ENCODE data around the gene PGS1. TPM values are rescaled to one million over a fixed set of nuclear protein-coding genes. Genes with fewer than 3 reads are reported as not detected.

The PGS1 gene
- total and polyA plus RNA-seq, 7 experiments from 2014 or later: 36.1 to 84.3 (median 77.3) TPM

DNA sequence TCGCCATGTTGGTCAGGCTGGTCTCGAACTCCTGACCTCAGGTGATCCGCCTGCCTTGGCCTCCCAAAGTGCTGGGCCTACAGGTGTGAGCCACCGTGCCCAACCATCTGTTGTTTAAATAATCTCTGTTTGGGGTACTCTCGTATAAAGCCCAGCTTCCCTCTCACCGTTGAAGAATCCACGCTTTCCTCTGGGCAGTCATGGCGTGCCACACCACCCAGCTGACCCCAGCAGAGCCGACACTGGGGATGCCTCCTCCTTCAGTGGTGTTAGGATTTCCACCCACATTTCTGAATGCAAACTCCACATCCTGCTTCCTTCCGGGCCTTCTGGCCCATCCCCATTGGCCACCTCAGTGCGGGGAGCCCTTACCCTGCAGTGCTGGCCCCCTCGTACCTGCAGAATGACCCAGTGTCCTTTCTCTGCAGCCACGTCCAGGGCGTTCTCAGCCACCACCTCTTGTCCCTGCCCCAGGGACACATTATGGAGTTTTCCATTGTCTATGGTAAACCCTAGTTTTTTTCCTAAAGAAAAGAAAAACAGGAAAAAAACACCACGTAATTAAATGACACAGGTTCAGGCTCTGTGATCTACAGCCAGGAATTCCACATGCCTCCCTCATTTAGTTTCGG lies 60.4 kb downstream of the PGS1 start:
- DNase-seq (no peak), ATAC-seq (no peak)
- H3K4me3 ChIP-seq (ENCODE audit: low read length): no peak overlapping the region
- Mint-ChIP-seq H3K9me3 (peaks cover 0 to 2% (median 0%) of the 10 kb centered on the region in 11 donors), H3K36me3 (peaks cover 0 to 2% (median 0%) of the 10 kb centered on the region in 5 donors), H3K4me3 (peak overlapping the region in 2 of 10 donors; percentile 9 to 14), H3K27me3 (no peaks in the 10 kb centered on the region), H3K27ac (peak overlapping the region in 7 of 9 donors; percentile 28 to 84 (median 59)), H3K4me1 (peaks cover 0 to 9% (median 4%) of the 10 kb centered on the region in 7 donors)
- H3K27ac ChIP-seq (ENCODE audit: low read depth, low read length): no peak overlapping the region
- ChIA-PET POLR2A (no interaction called here), CTCF (no interaction called here)
- intact Hi-C loops (cut with micrococcal nuclease): no loop called here
- no peaks in the 10 kb centered on the region for H3K27me3 ChIP-seq (ENCODE audit: control insufficient read depth in 2 of 2, insufficient read depth in 2 of 2, low read length in 2 of 2)
- H3K4me1 ChIP-seq (ENCODE audit: control insufficient read depth in 2 of 2, insufficient read depth in 2 of 2, low read length in 2 of 2): no peaks in the 10 kb centered on the region
- no peaks in the 10 kb centered on the region for H3K9me3 ChIP-seq (ENCODE audit: control insufficient read depth in 2 of 3, low read length in 3 of 3)
- no peaks in the 10 kb centered on the region for H3K36me3 ChIP-seq (ENCODE audit: control insufficient read depth in 2 of 3, insufficient read depth in 3 of 3, low read length in 3 of 3)

DNA sequence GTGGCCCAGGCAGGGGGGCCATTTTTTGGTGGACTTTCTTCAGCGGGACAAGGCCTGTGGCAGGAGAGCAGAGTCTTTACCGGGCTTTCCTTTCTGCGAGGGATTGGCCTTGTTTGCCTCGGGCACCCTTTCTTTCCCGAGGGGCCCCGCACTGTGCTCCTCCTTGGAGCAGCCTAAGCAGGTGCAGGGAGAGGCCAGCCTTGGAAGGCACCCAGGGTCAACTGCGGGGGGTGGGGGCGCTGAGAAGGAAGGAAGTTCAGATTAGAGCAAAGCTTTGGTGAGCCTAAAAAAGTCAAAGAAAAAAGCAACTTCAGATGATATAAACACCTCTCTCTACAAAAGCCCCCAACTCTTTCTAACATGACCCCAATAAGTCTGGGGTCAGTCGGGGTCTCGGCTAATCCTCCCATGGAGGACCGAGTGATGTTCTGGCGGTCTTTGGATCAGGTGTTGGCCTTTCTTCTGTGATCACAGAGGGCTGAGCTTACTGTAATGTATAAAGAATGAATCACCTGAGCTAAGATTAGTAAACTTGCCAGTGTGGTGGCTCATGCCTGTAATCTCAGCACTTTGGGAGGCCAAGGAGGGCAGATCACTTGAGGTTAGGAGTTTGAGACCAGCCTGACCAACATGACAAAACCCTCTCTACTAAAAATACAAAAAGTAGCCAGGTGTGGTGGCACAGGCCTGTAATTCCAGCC lies 63.0 kb downstream of the PGS1 start:
- no peak for ATAC-seq
- H3K4me1 ChIP-seq (ENCODE audit: control insufficient read depth in 2 of 2, insufficient read depth in 2 of 2, low read length in 2 of 2): no peaks in the 10 kb centered on the region
- peaks cover 0 to 2% (median 0%) of the 10 kb centered on the region in 11 donors for H3K9me3 Mint-ChIP-seq

DNA sequence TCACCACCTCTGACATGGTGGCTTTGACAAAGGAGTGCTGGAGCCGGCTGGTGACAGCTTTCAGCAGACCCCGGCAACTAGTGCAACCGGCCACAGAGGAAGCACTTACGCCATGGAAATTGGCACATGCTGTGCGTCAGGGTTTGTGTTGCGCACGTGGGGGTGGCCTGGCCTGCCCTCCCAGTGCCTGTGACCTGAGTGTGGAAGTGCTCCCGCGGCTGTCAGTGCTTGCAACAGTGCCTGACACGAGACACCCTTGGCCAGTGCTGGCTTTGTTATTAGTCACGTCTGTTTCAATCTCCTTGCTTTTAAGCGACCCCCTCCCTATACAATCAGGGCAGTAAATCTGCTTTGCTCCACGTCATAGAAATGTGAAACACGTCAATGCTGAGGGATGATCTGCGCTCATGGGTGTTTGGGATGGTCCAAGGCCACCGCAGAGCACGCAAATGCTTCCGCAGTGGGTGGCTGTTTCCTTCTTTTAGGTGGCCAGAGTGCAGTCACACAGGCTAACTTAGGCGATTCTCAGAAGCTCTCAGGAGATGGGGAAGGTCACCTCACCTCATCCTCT lies 64.3 kb downstream of the PGS1 start:
- Mint-ChIP-seq H3K9me3 (peaks cover 0 to 2% (median 0%) of the 10 kb centered on the region in 11 donors), H3K27me3 (peaks cover 0 to 3% (median 0%) of the 10 kb centered on the region in 5 donors), H3K4me1 (peaks cover 0 to 5% (median 0%) of the 10 kb centered on the region in 7 donors), H3K27ac (no peak overlapping the region), H3K36me3 (peaks cover 0 to 2% (median 0%) of the 10 kb centered on the region in 5 donors), H3K4me3 (no peak overlapping the region)
- ATAC-seq: peak; percentile 89
- intact Hi-C loops (cut with micrococcal nuclease): no loop called here
- H3K27ac ChIP-seq (ENCODE audit: low read depth, low read length): no peak overlapping the region
- no peak for DNase-seq
- ChIA-PET CTCF (no interaction called here), POLR2A (no interaction called here)
- no peaks in the 10 kb centered on the region for H3K9me3 ChIP-seq (ENCODE audit: control insufficient read depth in 2 of 3, low read length in 3 of 3)
- H3K27me3 ChIP-seq (ENCODE audit: control insufficient read depth in 2 of 2, insufficient read depth in 2 of 2, low read length in 2 of 2): no peaks in the 10 kb centered on the region
- no peaks in the 10 kb centered on the region for H3K4me1 ChIP-seq (ENCODE audit: control insufficient read depth in 2 of 2, insufficient read depth in 2 of 2, low read length in 2 of 2)
- no peak overlapping the region for H3K4me3 ChIP-seq (ENCODE audit: low read length)
- H3K36me3 ChIP-seq (ENCODE audit: control insufficient read depth in 2 of 3, insufficient read depth in 3 of 3, low read length in 3 of 3): no peaks in the 10 kb centered on the region

More for the DNA sequence above, 63.0 kb downstream of the PGS1 start:
- H3K4me3 ChIP-seq (ENCODE audit: low read length): no peak overlapping the region
- intact Hi-C loops (cut with micrococcal nuclease): no loop called here
- ChIA-PET POLR2A (no interaction called here), CTCF (no interaction called here)
- Mint-ChIP-seq H3K4me1 (peaks cover 0 to 9% (median 0%) of the 10 kb centered on the region in 7 donors), H3K27me3 (peaks cover 0 to 3% (median 0%) of the 10 kb centered on the region in 5 donors), H3K27ac (peak overlapping the region in 1 of 9 donors; percentile 50), H3K36me3 (peaks cover 0 to 2% (median 0%) of the 10 kb centered on the region in 5 donors), H3K4me3 (no peak overlapping the region)
- no peaks in the 10 kb centered on the region for H3K27me3 ChIP-seq (ENCODE audit: control insufficient read depth in 2 of 2, insufficient read depth in 2 of 2, low read length in 2 of 2)
- no peaks in the 10 kb centered on the region for H3K9me3 ChIP-seq (ENCODE audit: control insufficient read depth in 2 of 3, low read length in 3 of 3)
- no peak for DNase-seq
- no peaks in the 10 kb centered on the region for H3K36me3 ChIP-seq (ENCODE audit: control insufficient read depth in 2 of 3, insufficient read depth in 3 of 3, low read length in 3 of 3)
- no peak overlapping the region for H3K27ac ChIP-seq (ENCODE audit: low read depth, low read length)

DNA sequence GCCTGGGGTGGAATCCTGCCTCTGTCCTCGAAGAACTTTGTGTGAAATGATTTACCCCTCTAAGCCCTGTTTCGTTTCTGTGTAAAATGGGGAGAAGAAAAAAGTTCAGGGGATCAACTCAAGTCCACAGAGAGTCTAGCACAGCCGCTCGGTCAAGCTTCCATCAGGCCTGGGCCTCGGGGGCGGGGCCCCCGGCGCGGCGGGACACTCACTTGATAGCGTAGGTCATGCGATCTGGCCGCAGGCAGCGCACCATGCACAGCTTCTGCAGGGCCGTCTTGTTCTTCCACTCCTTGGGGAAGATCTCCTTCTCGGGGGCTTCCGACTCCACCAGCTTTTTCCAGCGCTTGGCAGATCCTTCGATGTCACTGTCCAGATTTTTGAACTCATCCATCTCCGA lies 65.9 kb downstream of the PGS1 start:
- ATAC-seq (no peak), DNase-seq (no peak)
- Mint-ChIP-seq H3K4me1 (peaks cover 0 to 4% (median 0%) of the 10 kb centered on the region in 7 donors), H3K27ac (peak overlapping the region in 1 of 9 donors; percentile 62), H3K36me3 (peaks cover 0 to 2% (median 0%) of the 10 kb centered on the region in 5 donors), H3K9me3 (peaks cover 0 to 4% (median 0%) of the 10 kb centered on the region in 11 donors), H3K27me3 (peaks cover 0 to 3% (median 0%) of the 10 kb centered on the region in 5 donors), H3K4me3 (no peak overlapping the region)
- Histone ChIP-seq H3K9me3 (ENCODE audit: control insufficient read depth in 2 of 3, low read length in 3 of 3) (no peaks in the 10 kb centered on the region), H3K27me3 (ENCODE audit: control insufficient read depth in 2 of 2, insufficient read depth in 2 of 2, low read length in 2 of 2) (no peaks in the 10 kb centered on the region), H3K4me3 (ENCODE audit: low read length) (no peak overlapping the region), H3K4me1 (ENCODE audit: control insufficient read depth in 2 of 2, insufficient read depth in 2 of 2, low read length in 2 of 2) (no peaks in the 10 kb centered on the region), H3K36me3 (ENCODE audit: control insufficient read depth in 2 of 3, insufficient read depth in 3 of 3, low read length in 3 of 3) (no peaks in the 10 kb centered on the region), H3K27ac (ENCODE audit: low read depth, low read length) (no peak overlapping the region)
- POLR2A ChIA-PET: no interaction called here
- CTCF ChIA-PET: interaction anchor here (0.5 kb wide), 1 partner anchor 398 kb away, joined by 4 read pairs; no protein-coding TSS in a partner anchor
- intact Hi-C loops (cut with micrococcal nuclease): no loop called here

DNA sequence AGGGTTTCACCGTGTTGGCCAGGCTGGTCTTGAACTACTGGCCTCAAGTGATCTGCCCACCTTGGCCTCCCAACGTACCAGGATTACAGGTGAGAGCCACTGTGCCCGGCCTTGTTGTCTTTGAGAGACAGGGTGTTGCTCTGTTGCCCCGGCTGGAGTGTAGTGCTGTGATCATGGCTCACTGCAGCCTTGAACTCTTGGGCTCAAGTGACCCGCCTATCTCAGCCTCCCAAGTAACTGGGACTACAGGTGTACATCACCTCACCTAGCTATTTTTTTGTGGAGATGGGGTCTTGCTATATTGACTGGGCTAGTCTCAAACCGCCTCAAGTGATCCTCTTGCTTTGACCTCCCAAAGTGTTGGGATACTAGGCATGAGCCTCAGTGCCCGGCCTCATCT lies 68.4 kb downstream of the PGS1 start:
- Mint-ChIP-seq H3K4me1 (peaks cover 0 to 5% (median 0%) of the 10 kb centered on the region in 7 donors), H3K9me3 (peaks cover 0 to 8% (median 0%) of the 10 kb centered on the region in 11 donors), H3K27ac (no peak overlapping the region), H3K36me3 (peaks cover 0 to 2% (median 0%) of the 10 kb centered on the region in 5 donors), H3K27me3 (peaks cover 0 to 3% (median 0%) of the 10 kb centered on the region in 5 donors), H3K4me3 (no peak overlapping the region)
- POLR2A ChIA-PET: no interaction called here
- H3K36me3 ChIP-seq (ENCODE audit: control insufficient read depth in 2 of 3, insufficient read depth in 3 of 3, low read length in 3 of 3): no peaks in the 10 kb centered on the region
- H3K9me3 ChIP-seq (ENCODE audit: control insufficient read depth in 2 of 3, low read length in 3 of 3): no peaks in the 10 kb centered on the region
- ATAC-seq (no peak), DNase-seq (no peak)
- H3K4me1 ChIP-seq (ENCODE audit: control insufficient read depth in 2 of 2, insufficient read depth in 2 of 2, low read length in 2 of 2): no peaks in the 10 kb centered on the region
- no peak overlapping the region for H3K4me3 ChIP-seq (ENCODE audit: low read length)
- H3K27me3 ChIP-seq (ENCODE audit: control insufficient read depth in 2 of 2, insufficient read depth in 2 of 2, low read length in 2 of 2): no peaks in the 10 kb centered on the region
- H3K27ac ChIP-seq (ENCODE audit: low read depth, low read length): no peak overlapping the region
- intact Hi-C loops (cut with micrococcal nuclease): loop anchor here in 1 of 2 donors (2.0 kb wide), 1 partner anchor 352 kb away; no protein-coding TSS in a partner anchor
- CTCF ChIA-PET: interaction anchor here (0.7 kb wide), 1 partner anchor 300 kb away, joined by 3 read pairs; no protein-coding TSS in a partner anchor

DNA sequence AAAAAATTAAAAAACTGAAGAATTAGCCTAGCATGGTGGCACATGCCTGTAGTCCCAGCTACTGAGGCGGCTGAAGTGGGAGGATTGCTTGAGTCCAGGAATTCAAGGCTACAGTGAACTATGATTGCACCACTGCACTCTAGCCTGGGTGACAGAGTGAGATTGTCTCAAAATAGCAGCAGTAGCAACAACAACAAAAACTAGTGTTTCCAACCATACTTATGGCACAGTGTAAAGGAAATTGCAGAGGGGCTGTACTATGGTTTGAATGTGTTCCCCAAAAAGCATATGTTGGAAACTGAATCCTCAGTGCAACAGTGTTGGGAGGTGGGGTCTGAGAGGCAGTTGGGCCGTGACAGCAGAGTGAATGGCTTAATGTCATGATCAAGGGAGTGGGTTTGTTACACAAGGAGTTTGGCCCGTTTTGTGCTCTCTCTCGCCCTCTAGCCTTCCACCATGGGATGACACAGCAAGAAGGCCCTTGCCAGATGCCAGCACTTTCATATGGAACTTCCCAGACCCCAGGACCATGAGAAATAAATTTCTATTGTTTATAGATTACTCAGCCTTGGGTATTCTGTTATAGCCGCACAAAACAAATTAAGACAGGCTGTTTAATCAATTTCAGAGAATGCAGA lies 70.0 kb downstream of the PGS1 start:
- ChIA-PET POLR2A (interaction anchor here (0.6 kb wide), 1 partner anchor 100 kb away, joined by 3 read pairs; no protein-coding TSS in a partner anchor), CTCF (no interaction called here)
- no peaks in the 10 kb centered on the region for H3K36me3 ChIP-seq (ENCODE audit: control insufficient read depth in 2 of 3, insufficient read depth in 3 of 3, low read length in 3 of 3)
- Mint-ChIP-seq H3K36me3 (peaks cover 0 to 2% (median 0%) of the 10 kb centered on the region in 5 donors), H3K4me1 (peaks cover 0 to 4% (median 0%) of the 10 kb centered on the region in 7 donors), H3K9me3 (peaks cover 0 to 8% (median 0%) of the 10 kb centered on the region in 11 donors), H3K27ac (no peak overlapping the region), H3K27me3 (peaks cover 0 to 3% (median 0%) of the 10 kb centered on the region in 5 donors), H3K4me3 (no peak overlapping the region)
- DNase-seq: no peak
- no peak for ATAC-seq
- H3K4me3 ChIP-seq (ENCODE audit: low read length): no peak overlapping the region
- no peaks in the 10 kb centered on the region for H3K4me1 ChIP-seq (ENCODE audit: control insufficient read depth in 2 of 2, insufficient read depth in 2 of 2, low read length in 2 of 2)
- no peaks in the 10 kb centered on the region for H3K27me3 ChIP-seq (ENCODE audit: control insufficient read depth in 2 of 2, insufficient read depth in 2 of 2, low read length in 2 of 2)
- H3K9me3 ChIP-seq (ENCODE audit: control insufficient read depth in 2 of 3, low read length in 3 of 3): no peaks in the 10 kb centered on the region
- intact Hi-C loops (cut with micrococcal nuclease): no loop called here
- no peak overlapping the region for H3K27ac ChIP-seq (ENCODE audit: low read depth, low read length)

All from naive thymus-derived CD4-positive, alpha-beta T cell (primary cell).